NCI-H524 (cell line): ENCODE measurements around the gene CCDC167.

Experiments used
- DNase-seq, 2 experiments: peaks; one replicate each; lab custom pipeline; 2025; lab: John Stamatoyannopoulos, UW

The CCDC167 gene

GRCh38 chr6:37499433-37500293, at the start of gene CCDC167:
Gene CCDC167 (minus strand): TSS chr6:37499893. CDS start chr6:37499863, 30 bp downstream.
- peak; percentile 99 to 100 for DNase-seq

- DNase-seq, result no peak
These were observed 49.5 kb upstream of the CCDC167 start for GRCh38 chr6:37549154-37549553.

- DNase-seq, result peak; percentile 14 to 61
These were observed 48.5 kb upstream of the CCDC167 start for GRCh38 chr6:37548067-37548674.

DNA sequence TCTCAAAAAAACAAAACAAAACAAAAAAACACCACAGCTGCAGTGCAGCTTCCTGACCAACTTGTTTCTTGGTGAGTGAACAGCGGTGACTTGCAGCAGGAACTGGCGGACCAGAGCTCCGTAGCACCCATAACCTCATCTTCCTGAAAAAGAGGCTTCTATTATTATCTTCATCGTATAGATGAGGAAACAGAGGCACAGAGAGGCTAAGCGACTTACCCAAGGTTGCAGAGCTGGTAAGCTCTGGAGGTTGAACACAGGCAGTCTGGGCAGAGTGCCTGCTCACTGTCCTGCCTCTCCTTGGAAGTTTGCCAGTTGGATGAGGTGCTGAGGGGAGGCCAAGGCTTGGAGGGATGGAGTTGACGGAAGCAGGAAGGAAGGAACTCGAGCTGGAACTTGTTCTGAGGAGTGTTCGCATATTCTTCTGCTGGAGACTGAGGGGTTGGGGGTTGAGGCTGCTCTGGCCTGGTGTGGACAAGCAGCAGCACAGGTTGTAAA, 47.9 kb upstream of the CCDC167 start:
- DNase-seq, result no peak

GRCh38 chr6:37546141-37546871, 46.6 kb upstream of the CCDC167 start:
- DNase-seq, result no peak

DNA sequence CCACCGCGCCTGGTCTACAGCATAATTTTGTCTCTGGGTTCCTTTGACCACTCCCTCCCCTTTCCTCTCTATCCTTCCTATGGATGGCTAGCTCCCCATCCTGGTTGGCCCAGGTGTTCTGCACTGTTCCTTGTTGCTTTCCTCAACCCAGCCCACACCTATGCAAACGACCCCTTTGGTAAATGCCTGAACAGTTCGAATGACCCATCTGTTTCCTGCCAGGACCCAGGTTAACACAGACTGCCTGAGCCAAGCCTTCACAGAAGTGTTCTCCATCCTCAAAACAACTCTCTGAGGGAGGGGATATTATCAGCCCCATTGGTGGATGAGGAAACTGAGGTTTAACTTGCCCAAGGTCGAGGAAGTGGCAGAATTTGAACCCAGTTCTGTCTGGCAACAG, 44.8 kb upstream of the CCDC167 start:
- no peak for DNase-seq

DNA sequence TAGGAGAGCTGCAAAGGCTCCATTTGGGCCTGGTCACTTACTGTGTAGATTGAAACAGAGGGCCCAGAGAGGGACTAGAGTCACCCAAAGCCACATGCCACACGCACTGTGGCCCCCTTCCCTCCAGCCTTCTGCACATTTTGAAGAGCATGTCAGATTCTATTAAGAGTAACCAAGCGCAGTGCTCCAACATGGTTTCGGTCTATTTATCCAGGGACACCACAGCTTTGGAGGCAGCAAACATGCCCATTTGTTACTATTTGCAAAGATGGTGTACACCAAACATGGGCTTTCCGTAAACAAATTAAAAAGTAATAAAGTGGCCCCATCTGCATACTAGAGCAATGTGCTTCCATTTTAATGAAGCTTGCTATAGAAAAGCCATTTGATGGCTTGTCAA, 43.7 kb upstream of the CCDC167 start:
- DNase-seq, result no peak

GRCh38 chr6:37541346-37541745, 41.7 kb upstream of the CCDC167 start:
- no peak for DNase-seq

GRCh38 chr6:37540390-37540789, 40.7 kb upstream of the CCDC167 start:
- DNase-seq, result no peak

DNA sequence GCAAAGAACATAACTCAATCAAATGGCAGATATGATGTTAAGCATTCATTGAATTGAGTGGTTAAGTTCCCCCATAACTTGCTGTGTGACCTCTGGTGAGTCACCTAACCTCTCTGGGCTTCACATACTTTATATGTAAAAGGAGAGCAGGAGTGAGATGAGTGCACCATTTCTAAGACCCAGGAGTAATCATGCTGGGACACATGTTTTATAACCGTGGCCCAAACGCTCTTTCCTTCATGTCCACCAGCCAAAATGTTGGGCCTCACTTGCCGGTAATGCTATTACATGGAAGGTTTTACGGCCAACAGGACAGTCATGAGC, 40.3 kb upstream of the CCDC167 start:
- DNase-seq, result no peak

DNA sequence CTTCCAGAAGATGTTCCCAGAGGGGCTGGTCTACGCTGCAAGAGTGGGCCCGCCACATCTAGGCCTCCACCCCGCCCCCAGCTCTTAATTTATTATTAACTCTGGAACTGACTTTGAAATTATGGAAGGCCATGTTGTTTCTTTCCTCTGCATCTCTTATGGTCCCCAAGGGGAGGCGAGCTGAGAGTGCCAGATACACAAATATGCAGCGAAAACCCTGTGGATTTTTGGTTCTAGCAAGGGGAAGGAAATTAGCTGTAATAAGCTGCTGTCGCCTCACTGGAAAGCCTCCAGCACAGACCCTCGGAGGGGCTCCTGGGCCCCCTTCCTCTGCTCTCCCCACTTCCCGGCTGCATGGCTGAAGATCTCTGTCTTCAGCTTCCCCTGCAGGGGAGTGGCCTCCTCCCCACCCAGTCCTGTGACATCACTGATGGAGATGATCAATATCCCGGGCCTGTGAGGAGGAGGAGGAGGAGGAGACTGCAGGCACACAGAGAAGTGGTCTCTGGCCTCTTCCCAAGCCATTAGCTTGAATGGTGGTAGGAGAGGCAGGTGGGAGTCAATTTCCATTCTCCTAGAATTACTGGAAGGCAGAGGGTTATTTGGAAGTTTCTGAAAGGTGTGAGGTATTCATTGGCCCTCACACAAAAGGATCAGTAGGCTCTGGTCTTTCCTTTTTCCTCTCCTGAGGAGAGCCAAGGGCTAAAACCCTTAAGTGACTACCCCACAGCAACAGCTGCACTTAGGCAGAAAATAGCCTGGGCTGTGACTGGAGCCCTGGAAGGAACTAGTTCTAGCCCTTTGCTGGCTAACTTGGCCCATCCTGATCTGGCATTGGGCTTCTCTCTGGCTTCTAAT, 39.7 kb upstream of the CCDC167 start:
- DNase-seq, result no peak

- DNase-seq, result peak in 1 of 2 experiments; percentile 44
These were observed 38.4 kb upstream of the CCDC167 start for GRCh38 chr6:37538107-37538506.

- peak; percentile 68 to 86 for DNase-seq
These were observed 37.9 kb upstream of the CCDC167 start for GRCh38 chr6:37537548-37537947.

DNA sequence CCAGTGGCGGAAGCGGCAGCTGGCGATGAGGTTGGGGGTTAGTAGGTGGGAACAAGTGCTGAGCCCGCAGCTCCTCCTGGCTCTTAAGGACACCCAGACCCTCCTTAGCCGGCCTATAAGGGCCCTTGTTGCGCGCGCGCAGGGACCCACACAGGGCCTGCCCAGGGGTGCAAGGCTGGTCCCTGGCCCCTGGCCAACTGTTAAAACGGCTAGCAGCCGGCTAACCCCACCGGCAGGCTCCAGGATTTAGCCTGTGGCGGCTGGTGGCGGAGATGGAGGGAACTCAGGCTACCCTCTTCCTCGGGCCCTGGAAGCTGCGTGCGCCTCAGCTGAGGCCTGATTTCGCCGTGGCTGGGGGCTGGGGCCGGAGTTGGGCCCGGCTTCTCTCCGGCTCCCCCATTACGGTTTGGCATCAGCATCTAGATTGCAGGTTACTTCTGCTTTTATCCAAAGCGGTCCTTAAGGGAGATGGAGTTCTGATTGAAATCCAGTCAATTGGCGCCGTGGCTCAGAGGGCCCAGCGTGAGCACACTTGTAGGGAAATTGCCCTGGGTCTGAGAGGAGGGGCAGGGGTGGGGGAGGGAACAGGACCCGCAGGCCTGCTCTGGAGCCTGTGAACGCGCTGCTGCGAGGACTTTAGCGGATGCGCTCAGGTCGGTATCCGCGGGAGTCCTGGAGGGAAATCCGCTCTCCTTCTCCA, 36.9 kb upstream of the CCDC167 start:
- DNase-seq, result peak; percentile 84 to 93

GRCh38 chr6:37535759-37536490, 36.2 kb upstream of the CCDC167 start:
- peak; percentile 36 to 65 for DNase-seq

DNA sequence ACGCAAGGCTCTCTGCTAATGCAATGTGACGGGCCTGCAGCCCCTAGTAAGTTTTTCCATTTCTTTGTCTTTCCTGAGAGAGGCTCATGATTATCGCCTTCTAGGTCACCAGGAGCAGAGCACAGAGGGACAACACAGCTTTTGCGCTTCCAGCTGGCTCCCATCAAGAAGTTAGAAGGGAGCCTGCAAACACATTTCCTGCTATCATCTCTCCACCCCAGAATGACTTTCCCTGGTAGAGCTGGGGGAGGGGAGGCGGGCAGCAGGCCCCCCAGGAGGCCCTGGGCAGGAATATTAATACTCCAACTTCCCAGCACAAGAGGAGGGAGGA, 35.7 kb upstream of the CCDC167 start:
- DNase-seq, result no peak

DNA sequence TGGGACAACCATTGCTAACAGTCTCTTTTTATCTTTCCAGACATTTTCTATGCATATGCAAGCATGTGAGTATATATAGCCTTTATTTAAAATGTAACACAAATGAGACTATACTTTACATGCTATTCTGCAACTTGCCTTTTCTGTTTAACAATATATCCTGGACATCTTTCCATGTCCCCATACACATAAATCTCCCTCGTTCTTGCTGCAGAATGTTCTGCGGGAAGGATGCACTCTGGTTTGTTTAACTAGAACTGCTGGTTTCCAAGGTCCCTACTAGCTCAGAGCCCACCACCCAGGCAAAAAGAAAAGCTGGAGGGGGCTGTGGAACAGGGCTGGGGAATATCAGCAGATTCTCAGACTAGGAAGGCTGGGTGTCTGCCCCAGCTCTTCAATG, 35.2 kb upstream of the CCDC167 start:
- DNase-seq, result no peak

GRCh38 chr6:37532122-37532521, 32.4 kb upstream of the CCDC167 start:
- DNase-seq, result no peak

DNA sequence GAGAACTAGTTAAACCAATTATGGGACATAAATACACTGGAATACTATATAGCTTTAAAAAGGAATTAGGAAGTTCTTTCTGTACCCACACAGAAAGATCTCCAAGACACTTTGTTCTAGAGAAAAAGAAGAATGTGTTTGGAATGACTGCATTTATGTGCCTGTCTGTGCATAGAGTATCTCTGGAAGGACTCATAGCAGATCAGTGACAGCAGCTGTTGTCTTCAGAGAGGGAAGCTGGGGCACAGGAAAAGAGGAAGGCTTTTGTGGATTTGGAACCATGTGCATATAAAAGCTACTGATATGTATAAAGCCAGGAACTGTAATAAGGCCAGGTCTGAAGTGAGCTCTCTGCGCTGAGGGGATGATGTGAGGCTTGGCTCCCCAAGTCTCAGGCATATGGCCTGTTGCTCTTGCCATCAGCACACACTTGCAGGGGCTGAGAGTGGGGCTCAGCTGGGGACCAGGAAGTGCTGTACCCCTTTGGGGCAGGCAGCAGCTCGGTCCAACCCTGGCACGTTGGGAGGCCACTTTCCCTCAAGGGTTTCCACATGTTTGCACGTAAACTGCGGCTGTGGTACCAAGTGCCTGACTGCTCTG, 31.8 kb upstream of the CCDC167 start:
- DNase-seq, result peak in 1 of 2 experiments; percentile 43

DNA sequence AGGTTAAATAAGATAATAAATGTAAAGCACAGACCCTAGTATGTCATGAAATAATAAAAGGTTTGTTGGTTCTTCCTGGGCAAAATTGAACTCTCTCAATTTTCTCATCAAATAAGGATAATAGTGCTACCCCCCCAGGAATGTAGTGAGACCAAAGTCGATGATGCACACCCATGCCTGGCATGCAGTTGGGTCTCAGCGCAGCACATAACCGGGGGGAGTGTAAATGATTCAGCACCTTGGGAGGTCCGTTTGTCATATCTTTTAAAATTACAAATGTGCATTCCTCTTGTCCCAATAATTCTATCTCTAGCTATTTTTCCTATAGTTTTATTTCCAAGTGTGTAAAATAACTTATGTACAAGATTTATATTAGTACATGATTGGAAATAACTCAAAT, 31.3 kb upstream of the CCDC167 start:
- DNase-seq, result no peak
